Measurements from ENCODE around the gene KRT32.
"Not testable (repeated sequence)": the region's sequence is repeated elsewhere in the genome, so short reads cannot be mapped to it uniquely, and the experiment has no call there.

KRT32 gene

DNA sequence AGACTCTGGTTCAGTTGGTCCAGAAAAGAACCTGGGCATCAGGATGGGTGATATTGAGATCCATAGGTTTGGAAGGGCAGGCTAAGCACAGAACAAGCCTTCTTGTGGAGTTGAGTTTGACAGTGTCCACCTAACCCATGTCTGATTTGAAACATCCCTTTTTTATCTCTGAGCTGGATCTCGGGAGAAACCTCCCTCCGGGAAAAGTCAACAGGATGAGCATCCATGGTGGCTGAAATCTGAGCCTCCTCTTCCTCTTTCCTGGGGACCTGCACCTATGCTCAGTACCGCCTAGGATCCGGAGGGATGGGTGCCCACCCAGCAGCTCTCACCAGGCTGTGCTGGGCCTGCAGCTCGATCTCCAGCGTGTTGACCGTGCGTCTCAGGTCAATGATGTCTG lies 3.4 kb downstream of the KRT32 start:
- no peak for DNase-seq

GRCh38 chr17:41462705-41463104 lies 4.5 kb downstream of the KRT32 start:
- DNase-seq: no peak

GRCh38 chr17:41457676-41458075 lies 9.5 kb downstream of the KRT32 start:
- no peak for DNase-seq

GRCh38 chr17:41456204-41456603 lies 11.0 kb downstream of the KRT32 start:
- DNase-seq: no peak

GRCh38 chr17:41455236-41455635 lies 11.9 kb downstream of the KRT32 start:
- no peak for DNase-seq

DNA sequence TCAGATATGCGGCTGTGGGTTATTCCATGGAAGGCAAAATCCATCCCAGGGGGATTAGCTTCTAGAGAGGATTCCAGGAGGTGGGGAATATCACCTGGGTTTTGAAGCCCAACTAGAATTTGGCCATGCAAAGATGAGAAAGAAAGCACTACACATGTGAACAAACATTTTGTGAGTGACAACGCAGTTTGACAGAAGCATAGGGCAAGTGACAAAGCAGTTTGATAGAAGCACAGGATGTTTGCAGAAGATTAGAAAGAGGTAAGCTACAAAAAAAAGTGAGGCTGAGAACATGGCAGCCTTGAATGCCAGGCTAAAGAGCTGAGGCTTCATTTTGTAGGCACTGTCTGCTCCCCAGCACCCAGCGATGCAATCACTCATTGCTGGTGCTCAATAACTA lies 14.1 kb downstream of the KRT32 start:
- no peak for DNase-seq

GRCh38 chr17:41452281-41452680 lies 14.9 kb downstream of the KRT32 start:
- no peak for DNase-seq

- DNase-seq: no peak
Observed at GRCh38 chr17:41451154-41451728, 15.9 kb downstream of the KRT32 start.

DNA sequence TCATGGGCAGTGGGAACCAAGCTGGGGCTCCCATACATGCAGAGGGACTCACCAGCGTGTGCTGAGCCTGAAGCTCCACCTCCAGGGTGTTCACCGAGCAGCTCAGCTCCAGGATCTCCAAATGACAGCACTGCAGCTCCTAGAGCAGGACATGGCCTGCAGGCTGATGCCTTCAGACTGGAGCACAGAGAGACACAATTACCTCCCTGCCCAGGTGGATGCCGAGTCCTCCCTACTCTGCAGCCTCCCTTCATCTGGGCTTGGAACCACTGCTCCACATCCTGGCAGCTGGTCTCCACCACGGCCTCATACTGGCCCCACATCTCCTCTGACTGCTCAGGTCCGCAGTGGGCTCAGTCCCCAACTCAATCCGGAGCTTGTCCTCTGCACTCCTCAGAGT lies 18.2 kb downstream of the KRT32 start:
- DNase-seq: no peak

DNA sequence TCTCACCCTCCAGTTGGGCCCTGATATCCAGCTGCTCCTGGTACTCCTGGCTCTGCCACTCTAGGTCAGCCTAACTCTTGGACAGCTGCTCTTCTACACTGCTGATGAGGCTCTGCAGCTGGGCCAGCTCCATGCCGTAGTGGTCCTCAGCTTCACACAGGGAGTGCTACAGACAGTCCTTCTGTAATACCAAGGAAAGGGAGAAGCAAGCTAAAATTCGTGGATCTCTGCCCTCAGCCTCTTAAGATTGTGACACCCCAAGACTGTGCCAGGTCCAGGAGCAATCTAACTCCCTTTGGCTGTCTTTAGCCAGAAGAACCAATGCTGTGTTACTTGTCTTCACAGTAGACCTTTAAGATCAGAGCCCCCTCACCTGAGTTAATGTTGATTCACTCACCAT lies 18.7 kb downstream of the KRT32 start:
- no peak for DNase-seq

DNA sequence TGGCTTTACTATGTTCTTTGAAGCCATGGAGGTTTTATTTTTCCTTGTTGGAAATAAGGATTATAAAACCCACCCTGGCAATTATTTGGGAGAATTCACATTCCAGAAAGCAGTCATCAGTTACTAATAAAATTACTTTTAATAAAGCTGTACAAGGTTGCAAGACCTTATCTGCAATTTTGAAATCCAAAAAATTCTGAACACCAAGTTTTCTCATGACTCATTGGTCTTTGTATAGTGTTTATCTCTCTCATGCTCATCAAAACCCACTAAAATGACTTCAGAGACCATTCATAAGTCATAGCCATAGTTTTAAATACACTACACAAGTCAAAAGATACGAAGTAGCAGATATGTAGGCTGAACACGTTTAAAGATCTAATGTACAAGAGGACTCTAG lies 20.4 kb downstream of the KRT32 start:
- DNase-seq: no peak

- DNase-seq: no peak
Observed at GRCh38 chr17:41444640-41445039, 22.5 kb downstream of the KRT32 start.

DNA sequence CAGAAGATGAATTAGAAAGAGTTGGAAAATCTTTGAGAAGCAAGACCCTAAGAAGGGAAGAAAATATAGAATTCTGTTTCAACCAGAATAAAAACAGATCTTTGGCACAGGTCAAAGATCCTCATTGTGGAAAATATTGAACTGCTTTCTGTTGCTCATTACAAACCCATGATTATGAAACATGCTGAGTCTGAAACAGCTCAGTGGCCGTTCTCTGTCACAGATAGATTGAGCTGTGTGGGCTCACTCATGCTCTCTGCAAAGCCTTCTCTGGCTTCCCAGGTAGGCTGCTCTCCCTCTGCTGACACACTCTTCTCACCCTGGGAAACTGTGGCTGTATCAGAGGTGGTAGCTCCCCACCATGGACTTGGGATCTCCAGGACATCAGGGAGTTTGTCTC lies 23.0 kb downstream of the KRT32 start:
- DNase-seq: no peak

DNA sequence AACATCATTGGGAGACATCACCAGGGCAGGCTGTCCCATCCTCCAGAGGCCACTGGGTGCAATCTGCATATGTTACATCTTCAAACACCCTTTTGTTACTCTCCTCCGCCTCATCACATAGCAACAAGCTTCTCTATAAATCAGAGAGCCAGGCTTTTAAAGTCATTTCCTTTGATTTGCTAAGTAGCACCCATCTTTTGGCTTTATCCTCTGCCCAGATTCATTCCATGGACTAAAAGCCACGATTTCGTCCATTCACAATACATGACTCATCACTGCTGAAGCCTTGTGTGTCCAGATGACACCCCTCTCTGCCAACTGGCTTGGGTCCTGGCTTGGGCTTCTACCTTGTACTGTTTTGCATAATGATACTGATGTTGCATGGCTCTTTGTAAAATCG lies 24.4 kb downstream of the KRT32 start:
- DNase-seq: no peak

DNA sequence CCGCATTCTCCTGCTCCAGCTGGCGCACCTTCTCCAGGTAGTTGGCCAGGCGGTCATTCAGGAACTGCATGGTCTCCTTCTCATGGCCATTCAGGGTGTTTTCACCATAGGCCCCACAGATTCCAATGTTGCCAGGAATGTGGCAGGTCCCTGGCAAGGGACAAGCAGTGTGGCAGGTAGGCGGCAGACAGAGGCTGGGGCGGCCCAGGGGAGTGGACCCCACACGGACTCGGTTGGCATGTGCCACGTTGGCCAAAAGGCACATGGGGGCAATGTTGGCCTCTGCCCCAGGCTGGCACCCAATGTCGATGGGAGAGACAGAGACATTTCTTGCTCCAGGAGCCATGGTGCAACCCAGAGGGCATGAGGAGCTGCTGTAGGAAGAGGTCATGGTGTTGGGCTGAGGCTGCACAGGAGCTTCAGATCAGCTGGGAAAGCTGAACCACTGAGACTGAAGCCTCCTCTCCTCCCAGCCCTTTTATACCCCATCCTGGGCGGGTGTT lies 26.6 kb downstream of the KRT32 start, which contains the start of gene KRT38:
KRT38 (minus strand) TSS at position 453 of the 503 bp plus-strand sequence; CDS start at position 391, 62 bp downstream.
- DNase-seq: no peak

DNA sequence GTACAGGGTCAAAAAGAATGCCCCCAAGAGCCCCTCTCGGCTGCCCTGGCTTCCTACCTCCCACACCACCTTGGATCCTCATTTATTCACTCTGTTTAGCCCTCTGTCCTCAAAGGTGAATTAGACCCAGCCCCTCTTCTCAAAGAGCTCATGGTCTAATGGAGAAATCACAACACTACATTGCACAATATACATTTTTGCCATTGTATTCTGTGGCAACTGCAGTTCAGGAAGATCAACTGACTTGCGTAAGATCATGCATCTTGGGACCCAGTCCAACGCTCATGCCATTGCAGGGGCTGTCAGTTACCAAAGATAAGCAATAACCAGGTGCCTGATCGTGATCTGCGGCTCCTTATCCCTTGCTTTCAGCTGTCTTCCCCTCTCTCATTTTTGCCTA lies 27.8 kb downstream of the KRT32 start:
- DNase-seq: no peak

GRCh38 chr17:41437769-41438168 lies 29.4 kb downstream of the KRT32 start:
- DNase-seq: no peak

DNA sequence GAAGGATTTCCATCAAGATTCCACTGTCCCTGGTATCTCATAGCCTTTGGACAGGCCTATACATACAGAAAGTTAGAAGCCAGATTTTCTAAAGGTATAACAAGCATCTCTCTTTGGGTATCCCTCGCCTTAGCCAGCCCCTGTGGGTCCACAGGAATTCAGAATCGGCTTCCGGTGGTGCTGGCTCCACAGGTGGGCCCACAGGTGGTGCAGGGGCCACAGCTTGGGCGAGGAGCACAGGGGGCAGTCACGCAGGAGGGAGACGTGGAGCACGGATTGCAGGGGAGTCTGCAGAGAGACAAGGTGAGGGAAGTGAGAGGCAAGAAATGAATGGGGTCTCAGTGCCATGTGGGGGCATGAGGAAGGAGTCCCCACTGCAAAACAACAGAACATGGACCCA lies 29.9 kb downstream of the KRT32 start:
- no peak for DNase-seq

- DNase-seq: no peak
Observed at GRCh38 chr17:41434415-41434814, 32.8 kb downstream of the KRT32 start.

GRCh38 chr17:41434005-41434404 lies 33.2 kb downstream of the KRT32 start:
- DNase-seq: no peak

- no peak for DNase-seq
Observed at GRCh38 chr17:41433586-41433985, 33.6 kb downstream of the KRT32 start.

DNA sequence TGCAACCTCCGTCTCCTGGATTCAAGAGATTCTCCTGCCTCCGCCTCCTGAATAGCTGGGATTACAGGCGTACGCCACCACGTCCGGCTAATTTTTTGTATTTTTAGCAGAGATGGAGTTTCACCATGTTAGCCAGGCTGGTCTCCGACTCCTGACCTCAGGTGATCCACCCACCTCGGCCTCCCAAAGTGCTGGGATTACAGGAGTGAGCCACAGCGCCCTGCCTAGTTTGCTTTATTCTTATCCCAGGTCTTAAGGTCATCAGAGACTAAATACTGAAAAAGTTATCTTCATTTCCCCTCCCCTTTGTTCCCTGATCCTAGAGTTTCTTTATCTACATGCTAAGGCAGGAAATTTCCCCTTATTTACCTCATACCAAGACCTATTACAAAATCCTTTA lies 36.8 kb downstream of the KRT32 start:
- DNase-seq: not testable (repeated sequence)

DNA sequence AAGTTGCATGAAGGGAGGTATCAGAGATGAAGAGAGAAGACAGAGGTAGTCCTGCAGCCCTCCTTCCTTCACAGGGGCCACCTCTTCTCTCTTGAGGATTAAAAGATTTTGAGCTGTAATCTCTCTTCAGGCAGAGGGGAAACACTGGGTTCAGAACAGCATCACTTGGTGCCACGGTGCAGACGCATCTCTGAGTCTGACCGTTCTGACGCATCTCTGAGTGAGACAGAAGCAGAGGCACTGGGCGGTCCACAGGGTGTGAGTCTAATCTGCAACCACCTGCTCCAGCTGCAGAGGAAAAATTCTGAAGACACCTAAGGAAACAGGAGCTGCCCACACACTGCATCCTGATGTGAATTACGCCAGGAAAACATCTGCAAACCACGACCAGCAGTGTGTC lies 37.5 kb downstream of the KRT32 start:
- no peak for DNase-seq

DNA sequence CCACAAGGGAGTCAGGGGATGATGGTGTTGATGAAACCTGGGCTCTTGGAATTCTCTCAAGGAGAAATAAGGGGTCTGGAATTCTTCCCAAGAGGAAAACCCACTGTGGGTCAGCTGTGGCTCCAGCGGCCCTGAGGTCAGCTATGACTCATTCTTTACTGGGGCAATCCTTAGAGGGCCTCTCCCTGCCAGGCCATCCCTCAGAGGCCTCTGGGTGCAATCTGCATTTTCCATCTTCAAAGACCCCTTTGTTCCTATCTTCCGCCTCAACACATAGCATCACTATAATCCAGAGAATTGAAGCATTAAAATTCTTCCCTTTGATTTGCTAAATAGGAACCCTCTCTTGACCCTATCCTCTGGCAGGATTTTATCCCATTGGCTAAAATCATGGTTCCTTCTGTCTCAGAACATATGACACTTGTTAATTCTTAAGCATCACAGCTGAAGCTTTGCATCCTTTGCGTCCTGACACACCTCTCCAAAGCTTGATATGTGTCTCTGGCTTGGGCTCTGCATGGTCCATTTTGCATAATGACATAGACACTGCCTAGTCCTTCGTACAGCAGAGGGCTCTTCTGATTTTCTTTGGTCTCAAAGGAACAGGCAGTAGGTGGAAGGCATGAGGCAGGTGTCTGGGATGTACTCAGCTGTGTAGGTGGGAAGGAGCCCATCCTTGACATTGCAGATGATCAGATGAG lies 38.4 kb downstream of the KRT32 start:
- DNase-seq: no peak

GRCh38 chr17:41424111-41424635 lies 43.0 kb downstream of the KRT32 start, which contains the start of gene KRT37:
Gene KRT37 (minus strand): TSS chr17:41424585. CDS start chr17:41424523, 62 bp downstream.
- DNase-seq: no peak

Data from activated naive CD4-positive, alpha-beta T cell (primary cell).